GM23338 (cell line): ENCODE data around the gene HS6ST2. TPM values are rescaled to one million over a fixed set of nuclear protein-coding genes. Genes with fewer than 3 reads are reported as not detected.

Source experiments
- ATAC-seq: fragments of 200-7000 bp; cut with Tn5 transposase; 3 replicates; pipeline ENCODE4 v1.9.1; 2020
- DNase-seq: peaks from one replicate; pipeline ENCODE4 v3.0.0-alpha.2; 2015; ENCODE audit warnings: low spot score
- H2AFZ ChIP-seq: fragments of 200-600 bp; sonication (generic); 2 replicates; pipeline ENCODE4 v1.8.0; 2016; ENCODE audit warnings: antibody characterized with exemption, mild to moderate bottlenecking, moderate library complexity
- H3F3A ChIP-seq: fragments of 200-600 bp; sonication (generic); replicated peaks from 2 replicates; pipeline ENCODE4 v1.8.0; 2017; ENCODE audit warnings: antibody characterized with exemption, mixed run types, low read depth
- H3K27ac ChIP-seq: fragments of 200-600 bp; sonication (generic); 2 replicates; pipeline ENCODE4 v1.6.1; 2016; ENCODE audit warnings: low read depth
- H3K27me3 ChIP-seq: fragments of 200-600 bp; sonication (generic); 2 replicates; pipeline ENCODE4 v1.8.0; 2016; ENCODE audit warnings: mild to moderate bottlenecking, mixed run types, moderate library complexity; ENCODE audit not compliant: insufficient read depth
- H3K36me3 ChIP-seq: fragments of 200-600 bp; sonication (generic); 2 replicates; pipeline ENCODE4 v1.8.0; 2016; ENCODE audit warnings: mild to moderate bottlenecking; ENCODE audit not compliant: insufficient read depth
- H3K4me1 ChIP-seq: fragments of 200-600 bp; sonication (generic); 2 replicates; pipeline ENCODE4 v1.8.0; 2016; ENCODE audit warnings: mild to moderate bottlenecking, moderate library complexity; ENCODE audit not compliant: insufficient read depth
- H3K4me2 ChIP-seq: fragments of 200-600 bp; sonication (generic); 2 replicates; pipeline ENCODE4 v1.7.1; 2017; ENCODE audit warnings: mixed run types
- H3K4me3 ChIP-seq: fragments of 200-600 bp; sonication (generic); 2 replicates; pipeline ENCODE4 v1.6.1; 2016; ENCODE audit warnings: mixed run types
- H3K79me2 ChIP-seq: fragments of 200-600 bp; sonication (generic); replicated peaks from 2 replicates; pipeline ENCODE4 v1.8.0; 2017; ENCODE audit warnings: mild to moderate bottlenecking; ENCODE audit not compliant: insufficient read depth
- H3K9me2 ChIP-seq: fragments of 200-600 bp; sonication (generic); 2 replicates; pipeline ENCODE4 v1.8.0; 2017; ENCODE audit not compliant: insufficient read depth
- H4K20me1 ChIP-seq: fragments of 200-600 bp; sonication (generic); replicated peaks from 2 replicates; pipeline ENCODE4 v1.8.0; 2017; ENCODE audit warnings: mild to moderate bottlenecking; ENCODE audit not compliant: insufficient read depth
- H3K27ac Mint-ChIP-seq: 2 replicates; pipeline ENCODE4 v1.8.0; 2020; ENCODE audit warnings: inconsistent platforms, mild to moderate bottlenecking, moderate library complexity, mixed read lengths
- H3K27me3 Mint-ChIP-seq: 3 replicates; pipeline ENCODE4 v1.8.0; 2022; ENCODE audit warnings: low read depth, mild to moderate bottlenecking, moderate library complexity, mixed read lengths, inconsistent platforms; ENCODE audit not compliant: insufficient read depth, poor library complexity
- H3K36me3 Mint-ChIP-seq: 3 replicates; pipeline ENCODE4 v1.8.0; 2021; ENCODE audit warnings: low read depth, mild to moderate bottlenecking, inconsistent platforms, moderate library complexity, mixed read lengths
- H3K4me1 Mint-ChIP-seq: 3 replicates; pipeline ENCODE4 v1.8.0; 2020; ENCODE audit warnings: mild to moderate bottlenecking, inconsistent platforms, mixed read lengths
- H3K4me3 Mint-ChIP-seq: 3 replicates; pipeline ENCODE4 v1.8.0; 2021; ENCODE audit warnings: moderate library complexity, mild to moderate bottlenecking, inconsistent platforms, mixed read lengths
- H3K9me3 Mint-ChIP-seq: 3 replicates; pipeline ENCODE4 v1.8.0; 2020; ENCODE audit warnings: moderate library complexity, mild to moderate bottlenecking, inconsistent platforms, mixed read lengths
- CTCF ChIP-seq, 2 experiments: fragments of 200-600 bp in 1 of 2; sonication (generic) in 1 of 2; conservative IDR thresholded peaks; 2 replicates each; pipeline versions ENCODE4 v1.5.1 to v1.6.1; 2016 to 2017; ENCODE audit warnings: antibody characterized with exemption in 2 of 2, low read depth in 2 of 2, mild to moderate bottlenecking in 2 of 2, moderate library complexity in 1 of 2
- ETS1 ChIP-seq: IDR thresholded peaks from 2 replicates; pipeline ENCODE4 v1.6.1; 2016; ENCODE audit warnings: antibody characterized with exemption
- REST ChIP-seq: IDR thresholded peaks from one replicate; pipeline ENCODE4 v1.6.1; 2018; ENCODE audit warnings: antibody characterized with exemption; ENCODE audit not compliant: unreplicated experiment
- ZNF462 ChIP-seq: fragments of 250-450 bp; sonication (Bioruptor Pico); IDR thresholded peaks from 2 replicates; pipeline ENCODE4 v1.5.0; 2020; ENCODE audit warnings: mild to moderate bottlenecking, moderate library complexity
- polyA plus RNA-seq: library from polyadenylated mRNA; unstranded; fragments of >200 nt; fragmentation: Nextera tagmentation; extraction: Ambion mirVana; gene quantifications from 2 replicates; pipeline ENCODE4 v1.2.1, GENCODE V29; 2016
- total RNA-seq: library from RNA; depleted of rRNA; stranded (reverse); fragments of >200 nt; shearing (Covaris generic); gene quantifications from 2 replicates; pipeline ENCODE4 v1.2.3, GENCODE V29; 2014

HS6ST2 gene
- total and polyA plus RNA-seq, 2 experiments from 2014 or later, result 0.82 to 4.8 TPM

GRCh38 chrX:132615391-132616131 lies 342.9 kb downstream of the HS6ST2 start:
- Histone ChIP-seq H3K27ac (no peak overlapping the region), H3K79me2 (no peaks in the 10 kb centered on the region), H4K20me1 (no peaks in the 10 kb centered on the region), H3K4me1 (no peaks in the 10 kb centered on the region), H3K9me2 (no peaks in the 10 kb centered on the region), H3F3A (no peaks in the 10 kb centered on the region), H3K4me3 (no peak overlapping the region), H3K27me3 (no peaks in the 10 kb centered on the region), H2AFZ (no peak overlapping the region), H3K4me2 (no peak overlapping the region), H3K36me3 (no peaks in the 10 kb centered on the region)
- Mint-ChIP-seq H3K4me3 (no peak overlapping the region), H3K9me3 (no peaks in the 10 kb centered on the region), H3K4me1 (no peaks in the 10 kb centered on the region), H3K36me3 (no peaks in the 10 kb centered on the region), H3K27ac (no peak overlapping the region), H3K27me3 (peaks cover 2% of the 10 kb centered on the region)
- ATAC-seq (peak; percentile 95), DNase-seq (peak; percentile 70)
- TF ChIP-seq ETS1 (no peak), CTCF (conservative IDR thresholded peaks at IDR 0.05; ENCODE audit: low read depth in 2 of 2) (peak; percentile 60 to 65)

GRCh38 chrX:132614297-132614696 lies 344.1 kb downstream of the HS6ST2 start:
- H4K20me1 ChIP-seq, result no peaks in the 10 kb centered on the region
- H3K4me1 ChIP-seq, result no peaks in the 10 kb centered on the region
- ATAC-seq (peak; percentile 72), DNase-seq (peak; percentile 39)
- H3K9me2 ChIP-seq, result no peaks in the 10 kb centered on the region
- H3K36me3 ChIP-seq, result no peaks in the 10 kb centered on the region
- no peak overlapping the region for H2AFZ ChIP-seq
- no peak overlapping the region for H3K4me2 ChIP-seq
- H3K4me3 Mint-ChIP-seq, result no peak overlapping the region
- H3K27ac ChIP-seq, result no peak overlapping the region
- H3K4me3 ChIP-seq, result no peak overlapping the region
- no peaks in the 10 kb centered on the region for H3K36me3 Mint-ChIP-seq
- H3K79me2 ChIP-seq, result no peaks in the 10 kb centered on the region
- no peak overlapping the region for H3K27ac Mint-ChIP-seq
- H3K27me3 Mint-ChIP-seq, result peaks cover 2% of the 10 kb centered on the region
- no peaks in the 10 kb centered on the region for H3K9me3 Mint-ChIP-seq
- H3K4me1 Mint-ChIP-seq, result no peaks in the 10 kb centered on the region
- no peaks in the 10 kb centered on the region for H3K27me3 ChIP-seq
- no peaks in the 10 kb centered on the region for H3F3A ChIP-seq
- TF ChIP-seq ZNF462 (CRISPR knock-in tag), result no peak
- TF ChIP-seq CTCF (conservative IDR thresholded peaks at IDR 0.05; ENCODE audit: low read depth in 2 of 2), result peak; percentile 46 to 72
- no peak for TF ChIP-seq REST
